Measurements from ENCODE around the gene OR52B2.

DNA sequence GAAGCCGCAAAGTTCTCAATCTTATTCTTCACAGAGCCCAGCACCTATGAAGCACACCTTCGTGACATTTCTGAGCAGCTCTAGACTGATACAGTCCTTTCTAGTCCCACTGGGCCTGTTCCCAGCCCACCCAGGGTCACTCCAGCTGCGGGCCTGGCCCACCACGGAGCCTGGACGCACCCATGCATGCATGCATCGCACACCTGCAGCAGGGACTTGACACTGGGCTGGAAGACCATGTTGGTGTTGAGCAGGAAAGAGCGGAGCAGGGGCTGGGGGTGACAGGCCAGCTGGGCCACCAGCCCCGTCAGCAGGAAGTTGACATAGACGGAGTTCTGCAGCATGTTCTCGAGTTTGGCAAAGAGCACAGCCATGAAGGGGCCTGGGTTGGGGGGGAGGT, 44.4 kb upstream of the OR52B2 start:
- no peak for TF ChIP-seq POLR2A (IDR thresholded peaks at IDR 0.05)
- TF ChIP-seq, protein P1, sequence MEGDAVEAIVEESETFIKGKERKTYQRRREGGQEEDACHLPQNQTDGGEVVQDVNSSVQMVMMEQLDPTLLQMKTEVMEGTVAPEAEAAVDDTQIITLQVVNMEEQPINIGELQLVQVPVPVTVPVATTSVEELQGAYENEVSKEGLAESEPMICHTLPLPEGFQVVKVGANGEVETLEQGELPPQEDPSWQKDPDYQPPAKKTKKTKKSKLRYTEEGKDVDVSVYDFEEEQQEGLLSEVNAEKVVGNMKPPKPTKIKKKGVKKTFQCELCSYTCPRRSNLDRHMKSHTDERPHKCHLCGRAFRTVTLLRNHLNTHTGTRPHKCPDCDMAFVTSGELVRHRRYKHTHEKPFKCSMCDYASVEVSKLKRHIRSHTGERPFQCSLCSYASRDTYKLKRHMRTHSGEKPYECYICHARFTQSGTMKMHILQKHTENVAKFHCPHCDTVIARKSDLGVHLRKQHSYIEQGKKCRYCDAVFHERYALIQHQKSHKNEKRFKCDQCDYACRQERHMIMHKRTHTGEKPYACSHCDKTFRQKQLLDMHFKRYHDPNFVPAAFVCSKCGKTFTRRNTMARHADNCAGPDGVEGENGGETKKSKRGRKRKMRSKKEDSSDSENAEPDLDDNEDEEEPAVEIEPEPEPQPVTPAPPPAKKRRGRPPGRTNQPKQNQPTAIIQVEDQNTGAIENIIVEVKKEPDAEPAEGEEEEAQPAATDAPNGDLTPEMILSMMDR (IDR thresholded peaks at IDR 0.05): no peak
- no peak for TF ChIP-seq EP300 (IDR thresholded peaks at IDR 0.05)
- TF ChIP-seq POLR2AphosphoS5 (IDR thresholded peaks at IDR 0.05): no peak

All from gastroesophageal sphincter (tissue), 3 donors.